PC-9 (cell line): ENCODE measurements around the gene HTRA3. TPM values are rescaled to one million over a fixed set of nuclear protein-coding genes. Genes with fewer than 3 reads are reported as not detected.

Source experiments
- BruUV-seq: library from RNA; stranded (reverse); fragments of 400-500 nt; replicated peaks from 2 replicates; lab custom pipeline; 2021; lab: Mats Ljungman, UMichigan
- CTCF ChIA-PET: fragments of 300-600 bp; sonication (Branson Sonifier 250); formaldehyde crosslinking; loops from one replicate; lab custom pipeline; 2022; ENCODE audit warnings: antibody characterized with exemption; lab: Charles Lee
- POLR2A ChIA-PET: fragments of 300-600 bp; sonication (Branson Sonifier 250); formaldehyde crosslinking; loops from one replicate; lab custom pipeline; 2022; ENCODE audit warnings: antibody characterized with exemption; ENCODE audit not compliant: unreplicated experiment; lab: Charles Lee
- DNase-seq, 2 experiments: peaks; one replicate each; pipeline versions ENCODE4 v3.0.0 to v3.0.0-alpha.2; 2015 to 2022; ENCODE audit warnings: mixed read lengths in 1 of 2
- H2AFZ ChIP-seq: fragments of 200-600 bp; sonication (generic); 2 replicates; pipeline ENCODE4 v1.8.1; 2017; ENCODE audit warnings: antibody characterized with exemption
- H3F3A ChIP-seq: fragments of 200-600 bp; sonication (generic); 2 replicates; pipeline ENCODE4 v1.8.1; 2017; ENCODE audit warnings: antibody characterized with exemption, mild to moderate bottlenecking, low read depth; ENCODE audit not compliant: insufficient read depth
- H3K27ac ChIP-seq: fragments of 200-600 bp; sonication (generic); 2 replicates; pipeline ENCODE4 v1.6.1; 2016; ENCODE audit warnings: mixed run types
- H3K27me3 ChIP-seq: fragments of 200-600 bp; sonication (generic); 2 replicates; pipeline ENCODE4 v1.6.1; 2016; ENCODE audit warnings: low read depth, mixed run types; ENCODE audit not compliant: insufficient read depth
- H3K36me3 ChIP-seq: fragments of 200-600 bp; sonication (generic); 2 replicates; pipeline ENCODE4 v1.6.1; 2016; ENCODE audit warnings: low read depth, mixed run types
- H3K4me1 ChIP-seq: fragments of 200-600 bp; sonication (generic); replicated peaks from 2 replicates; pipeline ENCODE4 v1.6.1; 2016; ENCODE audit warnings: mixed run types; ENCODE audit not compliant: insufficient read depth
- H3K4me2 ChIP-seq: fragments of 200-600 bp; sonication (generic); 2 replicates; pipeline ENCODE4 v1.6.1; 2017; ENCODE audit warnings: mixed run types
- H3K4me3 ChIP-seq: fragments of 200-600 bp; sonication (generic); 2 replicates; pipeline ENCODE4 v1.6.1; 2016; ENCODE audit warnings: mixed run types
- H3K79me2 ChIP-seq: fragments of 200-600 bp; sonication (generic); 2 replicates; pipeline ENCODE4 v1.6.1; 2017; ENCODE audit warnings: low read depth, mixed run types
- H3K9me2 ChIP-seq: fragments of 200-600 bp; sonication (generic); 2 replicates; pipeline ENCODE4 v1.8.1; 2017; ENCODE audit warnings: mild to moderate bottlenecking; ENCODE audit not compliant: insufficient read depth
- H3K9me3 ChIP-seq: fragments of 200-600 bp; sonication (generic); 2 replicates; pipeline ENCODE4 v1.8.1; 2016; ENCODE audit warnings: low read depth; ENCODE audit not compliant: insufficient read depth
- H4K20me1 ChIP-seq: fragments of 200-600 bp; sonication (generic); 2 replicates; pipeline ENCODE4 v1.8.1; 2017; ENCODE audit not compliant: insufficient read depth
- EZH2 ChIP-seq: fragments of 200-600 bp; sonication (generic); IDR thresholded peaks from 2 replicates; pipeline ENCODE4 v1.8.0; 2017; ENCODE audit warnings: antibody characterized with exemption, low read depth
- intact Hi-C: fragments of 100-400 bp; cut with micrococcal nuclease; formaldehyde crosslinking; loops from one replicate; pipeline ENCODE4 v1.10.0; 2022; ENCODE audit not compliant: unreplicated experiment
- total RNA-seq: library from RNA; stranded (reverse); gene quantifications from 2 replicates; pipeline ENCODE4 v1.2.3, GENCODE V29; 2021
- TF ChIP-seq, protein P1 (sequence below): fragments of 200-600 bp; sonication (generic); conservative IDR thresholded peaks from 2 replicates; pipeline ENCODE4 v1.6.1; 2017; ENCODE audit warnings: mixed run types, antibody characterized with exemption, mild to moderate bottlenecking, moderate library complexity

The HTRA3 gene
- total RNA-seq, 1 experiment from 2014 or later: 14.1 TPM

DNA sequence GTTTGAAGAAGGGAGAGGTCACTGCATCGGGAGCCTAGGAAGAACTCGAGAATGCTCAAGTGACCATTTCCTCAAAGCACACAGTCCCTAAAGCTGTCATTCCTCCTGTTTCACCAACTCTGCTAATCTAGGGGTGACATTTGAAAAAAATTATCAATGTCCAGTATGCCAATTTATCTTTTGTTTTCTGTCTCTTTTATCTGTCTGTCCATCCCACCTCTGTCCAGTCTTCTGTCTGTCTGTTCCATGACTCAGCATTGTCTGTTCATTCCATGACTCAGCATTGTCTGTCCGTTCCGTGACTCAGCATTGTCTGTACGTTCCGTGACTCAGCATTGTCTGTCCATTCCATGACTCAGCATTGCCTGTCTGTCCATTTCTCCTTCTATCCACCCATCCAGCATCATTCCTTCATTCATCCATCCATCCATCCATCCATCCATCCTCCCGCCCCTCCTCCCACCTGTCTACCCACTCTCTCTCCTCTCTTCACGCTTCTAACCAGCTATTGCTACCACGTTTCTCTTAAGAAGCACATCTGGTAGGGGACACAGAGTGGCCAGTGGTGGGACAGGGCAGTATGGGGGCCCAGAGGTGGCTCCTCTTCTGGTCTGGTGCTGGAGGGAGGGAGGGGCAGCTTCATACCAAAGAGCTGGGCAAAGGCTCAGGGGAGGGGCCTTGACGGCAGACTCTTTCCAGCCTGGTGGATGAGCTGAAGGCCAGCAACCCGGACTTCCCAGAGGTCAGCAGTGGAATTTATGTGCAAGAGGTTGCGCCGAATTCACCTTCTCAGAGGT lies 34.1 kb downstream of the HTRA3 start:
- Histone ChIP-seq H3K9me2 (no peaks in the 10 kb centered on the region), H3K27me3 (no peaks in the 10 kb centered on the region), H3K79me2 (no peaks in the 10 kb centered on the region), H3K4me2 (no peak overlapping the region), H3F3A (peaks cover 5% of the 10 kb centered on the region; the same call in 1 of the 2 replicates), H3K36me3 (no peaks in the 10 kb centered on the region), H2AFZ (no peak overlapping the region), H3K9me3 (no peaks in the 10 kb centered on the region), H3K4me1 (peaks cover 14% of the 10 kb centered on the region), H3K27ac (peak overlapping the region; percentile 51; the same call in 1 of the 2 replicates), H4K20me1 (no peaks in the 10 kb centered on the region), H3K4me3 (no peak overlapping the region)
- intact Hi-C loops: loop anchor here (5.0 kb wide), 1 partner anchor 49 kb away; no protein-coding TSS in a partner anchor
- DNase-seq: peak in 1 of 2 experiments; percentile 28
- CTCF ChIA-PET: interaction anchor here (0.6 kb wide), 1 partner anchor 34 kb away, joined by 14 read pairs; the partner anchor contains the start of gene HTRA3
- TF ChIP-seq, protein P1, sequence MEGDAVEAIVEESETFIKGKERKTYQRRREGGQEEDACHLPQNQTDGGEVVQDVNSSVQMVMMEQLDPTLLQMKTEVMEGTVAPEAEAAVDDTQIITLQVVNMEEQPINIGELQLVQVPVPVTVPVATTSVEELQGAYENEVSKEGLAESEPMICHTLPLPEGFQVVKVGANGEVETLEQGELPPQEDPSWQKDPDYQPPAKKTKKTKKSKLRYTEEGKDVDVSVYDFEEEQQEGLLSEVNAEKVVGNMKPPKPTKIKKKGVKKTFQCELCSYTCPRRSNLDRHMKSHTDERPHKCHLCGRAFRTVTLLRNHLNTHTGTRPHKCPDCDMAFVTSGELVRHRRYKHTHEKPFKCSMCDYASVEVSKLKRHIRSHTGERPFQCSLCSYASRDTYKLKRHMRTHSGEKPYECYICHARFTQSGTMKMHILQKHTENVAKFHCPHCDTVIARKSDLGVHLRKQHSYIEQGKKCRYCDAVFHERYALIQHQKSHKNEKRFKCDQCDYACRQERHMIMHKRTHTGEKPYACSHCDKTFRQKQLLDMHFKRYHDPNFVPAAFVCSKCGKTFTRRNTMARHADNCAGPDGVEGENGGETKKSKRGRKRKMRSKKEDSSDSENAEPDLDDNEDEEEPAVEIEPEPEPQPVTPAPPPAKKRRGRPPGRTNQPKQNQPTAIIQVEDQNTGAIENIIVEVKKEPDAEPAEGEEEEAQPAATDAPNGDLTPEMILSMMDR: no peak
- TF ChIP-seq EZH2: no peak
- POLR2A ChIA-PET: no interaction called here
- no TSS peak for BruUV-seq

- no peak for DNase-seq
- Histone ChIP-seq H3K27ac (no peak overlapping the region), H3K4me2 (no peak overlapping the region), H2AFZ (no peak overlapping the region), H3K9me2 (no peaks in the 10 kb centered on the region), H3K27me3 (no peaks in the 10 kb centered on the region), H3K36me3 (no peaks in the 10 kb centered on the region), H3K4me3 (no peak overlapping the region), H3K9me3 (no peaks in the 10 kb centered on the region), H3F3A (peaks cover 5% of the 10 kb centered on the region; the same call in 1 of the 2 replicates), H3K4me1 (peaks cover 14% of the 10 kb centered on the region), H4K20me1 (no peaks in the 10 kb centered on the region), H3K79me2 (no peaks in the 10 kb centered on the region)
- CTCF ChIA-PET: no interaction called here
- intact Hi-C loops: loop anchor here (5.0 kb wide), 1 partner anchor 47 kb away; no protein-coding TSS in a partner anchor
- POLR2A ChIA-PET: no interaction called here
- TF ChIP-seq EZH2: no peak
- BruUV-seq: no TSS peak
Measured at GRCh38 chr4:8304827-8305695, 35.5 kb downstream of the HTRA3 start.

DNA sequence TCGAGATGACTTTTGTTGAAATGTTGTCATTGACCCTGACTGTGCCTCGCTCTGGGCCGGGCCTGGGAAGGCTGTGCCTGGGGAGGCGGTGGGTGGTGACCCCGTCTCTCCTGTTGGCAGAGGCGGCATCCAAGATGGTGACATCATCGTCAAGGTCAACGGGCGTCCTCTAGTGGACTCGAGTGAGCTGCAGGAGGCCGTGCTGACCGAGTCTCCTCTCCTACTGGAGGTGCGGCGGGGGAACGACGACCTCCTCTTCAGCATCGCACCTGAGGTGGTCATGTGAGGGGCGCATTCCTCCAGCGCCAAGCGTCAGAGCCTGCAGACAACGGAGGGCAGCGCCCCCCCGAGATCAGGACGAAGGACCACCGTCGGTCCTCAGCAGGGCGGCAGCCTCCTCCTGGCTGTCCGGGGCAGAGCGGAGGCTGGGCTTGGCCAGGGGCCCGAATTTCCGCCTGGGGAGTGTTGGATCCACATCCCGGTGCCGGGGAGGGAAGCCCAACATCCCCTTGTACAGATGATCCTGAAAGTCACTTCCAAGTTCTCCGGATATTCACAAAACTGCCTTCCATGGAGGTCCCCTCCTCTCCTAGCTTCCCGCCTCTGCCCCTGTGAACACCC lies 36.4 kb downstream of the HTRA3 start:
- intact Hi-C loops: no loop called here
- no peaks in the 10 kb centered on the region for H3K9me3 ChIP-seq
- ChIA-PET POLR2A (no interaction called here), CTCF (no interaction called here)
- no peak overlapping the region for H3K27ac ChIP-seq
- H3K4me3 ChIP-seq: no peak overlapping the region
- H3K79me2 ChIP-seq: no peaks in the 10 kb centered on the region
- no peaks in the 10 kb centered on the region for H3K9me2 ChIP-seq
- no peak for TF ChIP-seq EZH2
- TF ChIP-seq, protein P1: no peak
- DNase-seq: no peak
- H4K20me1 ChIP-seq: no peaks in the 10 kb centered on the region
- H2AFZ ChIP-seq: no peak overlapping the region
- H3K36me3 ChIP-seq: no peaks in the 10 kb centered on the region
- no TSS peak for BruUV-seq
- no peaks in the 10 kb centered on the region for H3K27me3 ChIP-seq
- H3K4me2 ChIP-seq: no peak overlapping the region
- H3F3A ChIP-seq: peaks cover 5% of the 10 kb centered on the region; the same call in 1 of the 2 replicates
- peaks cover 14% of the 10 kb centered on the region for H3K4me1 ChIP-seq
